ENCODE measurements around the gene ROR2.

DNA sequence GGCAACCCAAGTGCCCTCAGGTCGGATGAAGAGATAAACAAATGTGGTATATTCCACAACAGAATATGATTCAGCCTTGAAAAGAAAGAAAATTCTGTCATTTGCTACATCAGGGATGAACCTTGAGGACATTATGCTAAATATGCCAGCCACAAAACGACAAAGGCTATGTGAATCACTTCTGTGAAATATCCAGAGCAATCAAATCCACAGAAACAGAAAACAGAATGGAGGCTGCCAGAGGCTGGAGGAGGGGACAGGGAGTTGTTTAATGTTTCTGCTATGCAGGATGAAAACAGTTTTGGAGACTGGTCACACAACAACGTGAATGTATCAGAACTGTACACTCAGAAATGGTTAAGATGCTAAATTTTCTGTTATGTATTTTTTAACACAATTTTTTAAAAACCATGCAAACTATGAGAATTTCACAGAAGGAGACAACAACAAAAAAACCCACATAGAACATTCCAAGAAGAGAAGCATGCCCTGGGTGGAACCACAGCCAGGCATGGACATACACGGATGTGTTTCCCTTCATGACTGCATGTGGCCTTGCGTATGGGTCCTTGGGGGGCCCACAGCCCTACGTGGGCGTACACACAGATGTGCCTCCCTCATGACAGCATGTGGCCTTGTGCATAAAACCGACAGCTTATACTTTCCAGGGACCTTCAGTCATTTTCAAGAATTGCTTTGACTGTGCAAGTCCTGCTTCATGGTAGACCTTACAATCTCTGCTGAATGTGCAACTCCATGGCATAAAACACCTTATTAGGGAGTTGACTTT is 146.7 kb downstream of the ROR2 start:
- TF ChIP-seq POLR2A (IDR thresholded peaks at IDR 0.05) (no peak), CTCF (IDR thresholded peaks at IDR 0.05) (no peak)

Measured in heart left ventricle (tissue), 13 donors.